DOHH2 (cell line): ENCODE results near the gene DCP1A.

Source experiments
- CTCF ChIP-seq: fragments of 200-600 bp; sonication (generic); IDR thresholded peaks from one replicate; pipeline ENCODE4 v1.5.1; 2014; ENCODE audit warnings: antibody characterized with exemption, mild to moderate bottlenecking, low read depth, low read length; ENCODE audit not compliant: poor library complexity, severe bottlenecking
- EZH2phosphoT487 ChIP-seq: fragments of 200-600 bp; sonication (generic); IDR thresholded peaks from 2 replicates; pipeline ENCODE4 v1.6.1; 2017; ENCODE audit warnings: borderline replicate concordance, mild to moderate bottlenecking, antibody characterized with exemption, low read length, moderate library complexity, mixed read lengths

- no peak for TF ChIP-seq CTCF
- TF ChIP-seq EZH2phosphoT487, result no peak
Measured at GRCh38 chr3:53320697-53321096, 26.6 kb downstream of the DCP1A start.
